IMR-90 (cell line): ENCODE measurements around the gene CAMTA1. TPM values are rescaled to one million over a fixed set of nuclear protein-coding genes. Genes with fewer than 3 reads are reported as not detected.

Experiments
- ATAC-seq: fragments of 200-7000 bp; cut with Tn5 transposase; 2 replicates; pipeline ENCODE4 v1.9.1; 2020; ENCODE audit warnings: low read depth, mild to moderate bottlenecking, moderate library complexity
- BruUV-seq: library from RNA; stranded (reverse); fragments of 400-500 nt; replicated peaks from 2 replicates; lab custom pipeline; 2021; lab: Mats Ljungman, UMichigan
- CTCF ChIA-PET: fragments of 300-600 bp; formaldehyde crosslinking; extraction: SDS; loops from one replicate; lab custom pipeline; 2021; ENCODE audit warnings: antibody characterized with exemption; lab: Yijun Ruan, JAX
- POLR2A ChIA-PET: fragments of 300-600 bp; sonication (Branson Sonifier 250); formaldehyde crosslinking; loops from one replicate; lab custom pipeline; 2022; ENCODE audit warnings: antibody characterized with exemption; ENCODE audit not compliant: unreplicated experiment; lab: Charles Lee
- DNase-seq: peaks from one replicate; pipeline ENCODE4 v3.0.0; 2013
- H2AFZ ChIP-seq: replicated peaks from 2 replicates; pipeline ENCODE3; 2013; ENCODE audit warnings: low read length, mild to moderate bottlenecking; ENCODE audit not compliant: poor library complexity
- H2AK5ac ChIP-seq: 2 replicates; pipeline ENCODE4 v1.6.1; 2013; ENCODE audit warnings: low read depth, low read length, inconsistent platforms
- H2AK9ac ChIP-seq: replicated peaks from 2 replicates; pipeline ENCODE3; 2013; ENCODE audit warnings: mild to moderate bottlenecking, low read depth, low read length, moderate library complexity; ENCODE audit not compliant: poor library complexity
- H2BK120ac ChIP-seq: 2 replicates; pipeline ENCODE4 v1.6.1; 2013; ENCODE audit warnings: low read depth, low read length, inconsistent platforms
- H2BK15ac ChIP-seq: 3 replicates; pipeline ENCODE4 v1.6.1; 2013; ENCODE audit warnings: low read depth, low read length, inconsistent platforms
- H2BK20ac ChIP-seq: 2 replicates; pipeline ENCODE4 v1.6.1; 2013; ENCODE audit warnings: low read depth, mild to moderate bottlenecking, inconsistent platforms, low read length, moderate library complexity
- H2BK5ac ChIP-seq: 2 replicates; pipeline ENCODE4 v1.6.1; 2013; ENCODE audit warnings: mild to moderate bottlenecking, low read depth, low read length, inconsistent platforms; ENCODE audit not compliant: poor library complexity, severe bottlenecking
- H3K14ac ChIP-seq: replicated peaks from 2 replicates; pipeline ENCODE4 v1.6.1; 2013; ENCODE audit warnings: low read depth, low read length, inconsistent platforms
- H3K18ac ChIP-seq: 2 replicates; pipeline ENCODE4 v1.6.1; 2013; ENCODE audit warnings: low read depth, low read length, control low read depth
- H3K23ac ChIP-seq: 2 replicates; pipeline ENCODE4 v1.6.1; 2013; ENCODE audit warnings: low read depth, low read length, inconsistent platforms
- H3K27ac ChIP-seq: 2 replicates; pipeline ENCODE4 v1.5.1; 2013; ENCODE audit warnings: mild to moderate bottlenecking, control low read depth, low read length; ENCODE audit not compliant: insufficient read depth
- H3K27me3 ChIP-seq: 2 replicates; pipeline ENCODE4 v1.6.1; 2013; ENCODE audit warnings: low read length; ENCODE audit not compliant: control insufficient read depth, insufficient read depth
- H3K36me3 ChIP-seq: 2 replicates; pipeline ENCODE4 v1.6.1; 2013; ENCODE audit warnings: low read length, mixed read lengths; ENCODE audit not compliant: control insufficient read depth, insufficient read depth
- H3K4ac ChIP-seq: 2 replicates; pipeline ENCODE4 v1.6.1; 2013; ENCODE audit warnings: low read depth, low read length, inconsistent platforms
- H3K4me1 ChIP-seq: 2 replicates; pipeline ENCODE4 v1.6.1; 2013; ENCODE audit warnings: low read length, mixed read lengths; ENCODE audit not compliant: control insufficient read depth, insufficient read depth
- H3K4me2 ChIP-seq: 2 replicates; pipeline ENCODE4 v1.6.1; 2013; ENCODE audit warnings: low read depth, mild to moderate bottlenecking, control low read depth, low read length, moderate library complexity
- H3K4me3 ChIP-seq: 2 replicates; pipeline ENCODE4 v1.5.1; 2013; ENCODE audit warnings: low read depth, mild to moderate bottlenecking, control low read depth, low read length, moderate library complexity; ENCODE audit not compliant: insufficient read depth
- H3K56ac ChIP-seq: 2 replicates; pipeline ENCODE4 v1.6.1; 2013; ENCODE audit warnings: low read length, inconsistent platforms; ENCODE audit not compliant: insufficient read depth; ENCODE audit errors: extremely low read depth
- H3K79me1 ChIP-seq, 2 experiments: 2 replicates each; pipeline ENCODE4 v1.6.1; 2013; ENCODE audit warnings: low read length in 2 of 2, inconsistent platforms in 1 of 2, low read depth in 1 of 2
- H3K9ac ChIP-seq: 2 replicates; pipeline ENCODE4 v1.6.1; 2013; ENCODE audit warnings: low read depth, low read length, control low read depth
- H3K9me1 ChIP-seq: 2 replicates; pipeline ENCODE4 v1.6.1; 2013; ENCODE audit warnings: low read length, inconsistent platforms; ENCODE audit not compliant: insufficient read depth
- H3K9me3 ChIP-seq: 2 replicates; pipeline ENCODE4 v1.6.1; 2013; ENCODE audit warnings: low read length; ENCODE audit not compliant: control insufficient read depth, insufficient read depth
- H4K20me1 ChIP-seq: 2 replicates; pipeline ENCODE4 v1.6.1; 2013; ENCODE audit warnings: low read length, inconsistent platforms; ENCODE audit not compliant: insufficient read depth
- H4K5ac ChIP-seq: 2 replicates; pipeline ENCODE4 v1.6.1; 2013; ENCODE audit warnings: mild to moderate bottlenecking, low read depth, low read length, control low read depth
- H4K8ac ChIP-seq, 2 experiments: 2 replicates each; pipeline ENCODE4 v1.6.1; 2013; ENCODE audit warnings: low read depth in 2 of 2, low read length in 2 of 2, control low read depth in 1 of 2, inconsistent platforms in 1 of 2
- H4K91ac ChIP-seq: 2 replicates; pipeline ENCODE4 v1.6.1; 2013; ENCODE audit warnings: low read depth, low read length, inconsistent platforms; ENCODE audit not compliant: insufficient read depth
- BHLHE40 ChIP-seq: fragments of 150-350 bp; IDR thresholded peaks from 2 replicates; pipeline ENCODE4 v1.6.1; 2016; ENCODE audit warnings: mild to moderate bottlenecking, low read depth, low read length
- CEBPB ChIP-seq: IDR thresholded peaks from 2 replicates; pipeline ENCODE4 v1.6.1; 2012; ENCODE audit warnings: low read depth, low read length, improper control_type of control experiment
- CHD1 ChIP-seq: IDR thresholded peaks from 2 replicates; pipeline ENCODE4 v1.6.1; 2012; ENCODE audit warnings: low read depth, low read length, improper control_type of control experiment
- FOS ChIP-seq: fragments of 150-350 bp; IDR thresholded peaks from 2 replicates; pipeline ENCODE4 v1.6.1; 2016; ENCODE audit warnings: low read depth, low read length
- MAFK ChIP-seq: IDR thresholded peaks from 2 replicates; pipeline ENCODE4 v1.6.1; 2012; ENCODE audit warnings: low read depth, low read length, improper control_type of control experiment
- MAZ ChIP-seq: IDR thresholded peaks from 2 replicates; pipeline ENCODE4 v1.6.1; 2012; ENCODE audit warnings: low read depth, mild to moderate bottlenecking, low read length, improper control_type of control experiment, moderate library complexity, borderline replicate concordance
- MXI1 ChIP-seq: IDR thresholded peaks from 2 replicates; pipeline ENCODE4 v1.6.1; 2012; ENCODE audit warnings: low read depth, mild to moderate bottlenecking, low read length, moderate library complexity, borderline replicate concordance
- NFE2L2 ChIP-seq: fragments of 150-350 bp; IDR thresholded peaks from 2 replicates; pipeline ENCODE4 v1.6.1; 2016; ENCODE audit warnings: low read depth, mild to moderate bottlenecking, low read length
- POLR2A ChIP-seq: IDR thresholded peaks from 2 replicates; pipeline ENCODE4 v1.6.1; 2012; ENCODE audit warnings: mild to moderate bottlenecking, low read depth, low read length
- RAD21 ChIP-seq: IDR thresholded peaks from 2 replicates; pipeline ENCODE4 v1.6.1; 2012; ENCODE audit warnings: low read length, improper control_type of control experiment
- USF2 ChIP-seq: fragments of 150-350 bp; IDR thresholded peaks from 2 replicates; pipeline ENCODE4 v1.6.1; 2017; ENCODE audit warnings: mild to moderate bottlenecking, antibody characterized with exemption, low read length, low read depth
- WGBS, 2 experiments: methylation state at CpG; one replicate each; pipeline versions ENCODE4 v1.1.5 to v1.1.7; 2013; ENCODE audit warnings: missing lambda C conversion rate in 2 of 2; ENCODE audit not compliant: insufficient read length in 1 of 2; ENCODE audit errors: extremely low coverage in 2 of 2; 5-methylcytosine and 5-hydroxymethylcytosine counted together
- dilution Hi-C: fragments of 300-500 bp; cut with HindIII; formaldehyde crosslinking; loops from one replicate; pipeline ENCODE4 v1.14.3; 2018; ENCODE audit warnings: low sequenced_read_pairs; ENCODE audit not compliant: unreplicated experiment
- in situ Hi-C: fragments of 300-500 bp; cut with MboI; formaldehyde crosslinking; loops from 3 replicates; pipeline ENCODE4 v1.14.3; 2019; ENCODE audit warnings: low sequenced_read_pairs, inconsistent platforms, mixed read lengths
- intact Hi-C: fragments of 100-400 bp; cut with micrococcal nuclease; formaldehyde crosslinking; loops from 2 replicates; pipeline ENCODE4 v1.10.0; 2022
- polyA plus RNA-seq, 3 experiments: library from polyadenylated mRNA; depleted of rRNA; stranded (reverse); fragments of >200 nt; gene quantifications; 2 replicates each; pipeline ENCODE4 v1.2.3, GENCODE V29; 2012; ENCODE audit warnings: low replicate concordance in 1 of 3
- total RNA-seq: library from RNA; depleted of rRNA; stranded (reverse); fragments of >200 nt; gene quantifications from 2 replicates; pipeline ENCODE4 v1.2.3, GENCODE V29; 2012
- TF ChIP-seq, protein P1 (sequence below): conservative IDR thresholded peaks from 2 replicates; pipeline ENCODE4 v1.5.1; 2012; ENCODE audit warnings: mild to moderate bottlenecking, low read depth, low read length, improper control_type of control experiment
- TF ChIP-seq, protein P2 (sequence below): fragments of 150-350 bp; IDR thresholded peaks from 2 replicates; pipeline ENCODE4 v1.6.1; 2016; ENCODE audit warnings: low read depth, mild to moderate bottlenecking, low read length, moderate library complexity, borderline replicate concordance

CAMTA1 gene
- total and polyA plus RNA-seq, 2 of the 4 experiments (the other 2 are of a cell fraction): 35.5 to 74.3 TPM

- no peak for TF ChIP-seq POLR2A
- no peak for TF ChIP-seq MAZ
- no peak for TF ChIP-seq BHLHE40
- TF ChIP-seq MAFK: no peak
- TF ChIP-seq CEBPB: no peak
- TF ChIP-seq NFE2L2: no peak
- no peak for TF ChIP-seq CHD1
- no peak for TF ChIP-seq FOS
- no peak for TF ChIP-seq USF2
- TF ChIP-seq MXI1: no peak
- TF ChIP-seq, protein P1, sequence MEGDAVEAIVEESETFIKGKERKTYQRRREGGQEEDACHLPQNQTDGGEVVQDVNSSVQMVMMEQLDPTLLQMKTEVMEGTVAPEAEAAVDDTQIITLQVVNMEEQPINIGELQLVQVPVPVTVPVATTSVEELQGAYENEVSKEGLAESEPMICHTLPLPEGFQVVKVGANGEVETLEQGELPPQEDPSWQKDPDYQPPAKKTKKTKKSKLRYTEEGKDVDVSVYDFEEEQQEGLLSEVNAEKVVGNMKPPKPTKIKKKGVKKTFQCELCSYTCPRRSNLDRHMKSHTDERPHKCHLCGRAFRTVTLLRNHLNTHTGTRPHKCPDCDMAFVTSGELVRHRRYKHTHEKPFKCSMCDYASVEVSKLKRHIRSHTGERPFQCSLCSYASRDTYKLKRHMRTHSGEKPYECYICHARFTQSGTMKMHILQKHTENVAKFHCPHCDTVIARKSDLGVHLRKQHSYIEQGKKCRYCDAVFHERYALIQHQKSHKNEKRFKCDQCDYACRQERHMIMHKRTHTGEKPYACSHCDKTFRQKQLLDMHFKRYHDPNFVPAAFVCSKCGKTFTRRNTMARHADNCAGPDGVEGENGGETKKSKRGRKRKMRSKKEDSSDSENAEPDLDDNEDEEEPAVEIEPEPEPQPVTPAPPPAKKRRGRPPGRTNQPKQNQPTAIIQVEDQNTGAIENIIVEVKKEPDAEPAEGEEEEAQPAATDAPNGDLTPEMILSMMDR: no peak
- TF ChIP-seq, protein P2, sequence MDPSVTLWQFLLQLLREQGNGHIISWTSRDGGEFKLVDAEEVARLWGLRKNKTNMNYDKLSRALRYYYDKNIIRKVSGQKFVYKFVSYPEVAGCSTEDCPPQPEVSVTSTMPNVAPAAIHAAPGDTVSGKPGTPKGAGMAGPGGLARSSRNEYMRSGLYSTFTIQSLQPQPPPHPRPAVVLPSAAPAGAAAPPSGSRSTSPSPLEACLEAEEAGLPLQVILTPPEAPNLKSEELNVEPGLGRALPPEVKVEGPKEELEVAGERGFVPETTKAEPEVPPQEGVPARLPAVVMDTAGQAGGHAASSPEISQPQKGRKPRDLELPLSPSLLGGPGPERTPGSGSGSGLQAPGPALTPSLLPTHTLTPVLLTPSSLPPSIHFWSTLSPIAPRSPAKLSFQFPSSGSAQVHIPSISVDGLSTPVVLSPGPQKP: no peak
- TF ChIP-seq RAD21: no peak
- Histone ChIP-seq H3K4me2 (no peak overlapping the region), H3K4ac (no peak overlapping the region), H3K79me1 (no peaks in the 10 kb centered on the region), H3K14ac (no peak overlapping the region), H3K27ac (no peak overlapping the region), H3K4me1 (no peaks in the 10 kb centered on the region; the same call in 1 of the 2 replicates), H4K8ac (no peak overlapping the region), H2BK5ac (no peak overlapping the region), H3K56ac (no peak overlapping the region), H3K18ac (no peak overlapping the region), H4K91ac (no peak overlapping the region), H2BK20ac (no peak overlapping the region), H3K4me3 (no peak overlapping the region), H2AFZ (no peak overlapping the region), H4K5ac (no peak overlapping the region), H3K9me1 (no peaks in the 10 kb centered on the region), H2BK15ac (no peak overlapping the region), H3K9me3 (no peaks in the 10 kb centered on the region), H2AK9ac (no peak overlapping the region), H3K9ac (no peak overlapping the region), H2BK120ac (no peak overlapping the region), H4K20me1 (no peaks in the 10 kb centered on the region), H3K36me3 (no peaks in the 10 kb centered on the region), H3K23ac (no peak overlapping the region), H2AK5ac (no peak overlapping the region), H3K27me3 (peaks cover 17% of the 10 kb centered on the region)
- ChIA-PET CTCF (interaction anchor here (0.9 to 9.2 kb wide), 2 partner anchors 89 to 238 kb away, joined by 3 to 108 read pairs; no protein-coding TSS in a partner anchor), POLR2A (no interaction called here)
- in situ Hi-C loops (loop anchor here (25.0 kb wide), 1 partner anchor 648 kb away; the partner anchor contains the start of gene SLC45A1), dilution Hi-C loops (no loop called here), intact Hi-C loops (loop anchor here (10.0 kb wide), 1 partner anchor 650 kb away; the partner anchor contains the start of gene SLC45A1)
- DNase-seq (no peak), ATAC-seq (no peak)
- no TSS peak for BruUV-seq
- 83% methylated on average over 21 of the region's 48 CpGs; no CpG with 5 or more reads in 1 of the 2 experiments for WGBS, 2 experiments
Measured at GRCh38 chr1:7664147-7664892, 879.1 kb downstream of the CAMTA1 start.
